WI38 (cell line): ENCODE measurements around the gene QRFP.

ENCODE experiments used
- H3K4me3 ChIP-seq: 2 replicates; pipeline ENCODE4 v1.5.1; 2011; ENCODE audit warnings: low read depth, mild to moderate bottlenecking, control low read depth, low read length
- TF ChIP-seq, protein P1 (sequence below): IDR thresholded peaks from 2 replicates; pipeline ENCODE4 v1.5.1; 2012; ENCODE audit warnings: low read depth, mild to moderate bottlenecking, control low read depth, low read length

Gene QRFP

DNA sequence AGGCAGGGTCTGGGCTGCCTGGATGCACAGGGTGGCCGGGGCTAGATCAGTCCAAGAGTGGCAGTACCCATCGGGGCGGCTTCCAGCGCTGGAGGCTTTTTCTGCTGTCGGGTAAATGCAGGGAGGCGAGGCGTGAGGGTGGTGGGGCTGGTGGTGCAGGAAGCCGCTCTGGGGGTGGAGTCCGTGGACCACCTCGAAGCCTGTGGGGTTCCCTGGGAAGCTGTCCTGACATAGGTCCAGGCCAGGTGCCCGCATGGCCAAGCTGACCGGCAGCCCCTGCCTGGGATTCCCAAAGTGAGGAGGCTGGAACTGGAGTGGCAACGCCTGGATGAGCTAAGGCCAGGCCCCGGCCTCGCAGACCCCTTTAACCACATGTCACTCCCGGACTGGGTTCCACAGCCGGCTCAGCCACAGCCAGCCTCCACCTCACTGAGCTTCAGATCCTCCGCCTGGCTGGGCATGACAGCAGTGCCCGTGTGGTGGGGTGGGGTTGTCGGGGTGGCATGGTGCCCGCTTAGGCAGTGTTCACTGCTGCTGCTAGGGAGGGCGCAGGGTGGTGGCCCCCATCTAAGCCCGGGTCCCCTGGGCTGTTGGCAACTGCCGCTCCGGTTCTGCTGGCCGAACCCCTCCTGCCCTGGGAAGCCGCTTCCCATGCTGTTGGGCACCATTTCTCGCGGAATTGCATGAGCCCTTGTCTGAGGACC, 1.4 kb upstream of the QRFP start:
- no peak overlapping the region for H3K4me3 ChIP-seq
- TF ChIP-seq, protein P1, sequence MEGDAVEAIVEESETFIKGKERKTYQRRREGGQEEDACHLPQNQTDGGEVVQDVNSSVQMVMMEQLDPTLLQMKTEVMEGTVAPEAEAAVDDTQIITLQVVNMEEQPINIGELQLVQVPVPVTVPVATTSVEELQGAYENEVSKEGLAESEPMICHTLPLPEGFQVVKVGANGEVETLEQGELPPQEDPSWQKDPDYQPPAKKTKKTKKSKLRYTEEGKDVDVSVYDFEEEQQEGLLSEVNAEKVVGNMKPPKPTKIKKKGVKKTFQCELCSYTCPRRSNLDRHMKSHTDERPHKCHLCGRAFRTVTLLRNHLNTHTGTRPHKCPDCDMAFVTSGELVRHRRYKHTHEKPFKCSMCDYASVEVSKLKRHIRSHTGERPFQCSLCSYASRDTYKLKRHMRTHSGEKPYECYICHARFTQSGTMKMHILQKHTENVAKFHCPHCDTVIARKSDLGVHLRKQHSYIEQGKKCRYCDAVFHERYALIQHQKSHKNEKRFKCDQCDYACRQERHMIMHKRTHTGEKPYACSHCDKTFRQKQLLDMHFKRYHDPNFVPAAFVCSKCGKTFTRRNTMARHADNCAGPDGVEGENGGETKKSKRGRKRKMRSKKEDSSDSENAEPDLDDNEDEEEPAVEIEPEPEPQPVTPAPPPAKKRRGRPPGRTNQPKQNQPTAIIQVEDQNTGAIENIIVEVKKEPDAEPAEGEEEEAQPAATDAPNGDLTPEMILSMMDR: no peak

DNA sequence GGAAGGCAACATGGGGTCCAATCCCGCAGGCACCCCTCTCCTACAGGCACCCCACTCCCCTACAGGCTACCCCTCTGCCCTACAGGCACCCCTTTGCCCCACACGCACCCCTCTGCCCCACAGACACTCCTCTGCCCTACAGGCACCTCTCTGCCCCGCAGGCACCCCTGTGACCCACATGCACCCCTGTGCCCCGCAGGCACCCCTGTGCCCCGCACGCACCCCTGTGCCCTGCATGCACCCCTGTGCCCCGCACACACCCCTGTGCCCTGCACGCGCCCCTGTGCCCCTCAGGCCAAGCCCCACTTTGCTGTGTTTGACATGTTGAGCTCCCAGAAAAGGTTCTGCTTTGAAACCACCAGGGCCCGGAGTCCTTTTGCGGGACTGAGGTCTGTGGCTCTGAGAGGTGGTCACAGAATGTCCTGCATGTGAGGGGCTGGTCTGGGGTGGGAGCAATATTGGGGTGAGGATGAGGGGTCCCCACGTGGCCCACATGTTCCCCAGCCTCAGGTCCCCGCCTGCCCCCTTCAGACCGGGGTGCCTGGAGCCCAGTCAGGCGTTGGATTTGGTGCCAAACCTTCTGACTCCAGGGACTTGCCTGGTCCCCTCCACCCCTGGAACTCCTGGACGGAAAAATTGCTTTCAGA, 616 bp upstream of the QRFP start:
- TF ChIP-seq, protein P1: no peak
- no peak overlapping the region for H3K4me3 ChIP-seq

DNA sequence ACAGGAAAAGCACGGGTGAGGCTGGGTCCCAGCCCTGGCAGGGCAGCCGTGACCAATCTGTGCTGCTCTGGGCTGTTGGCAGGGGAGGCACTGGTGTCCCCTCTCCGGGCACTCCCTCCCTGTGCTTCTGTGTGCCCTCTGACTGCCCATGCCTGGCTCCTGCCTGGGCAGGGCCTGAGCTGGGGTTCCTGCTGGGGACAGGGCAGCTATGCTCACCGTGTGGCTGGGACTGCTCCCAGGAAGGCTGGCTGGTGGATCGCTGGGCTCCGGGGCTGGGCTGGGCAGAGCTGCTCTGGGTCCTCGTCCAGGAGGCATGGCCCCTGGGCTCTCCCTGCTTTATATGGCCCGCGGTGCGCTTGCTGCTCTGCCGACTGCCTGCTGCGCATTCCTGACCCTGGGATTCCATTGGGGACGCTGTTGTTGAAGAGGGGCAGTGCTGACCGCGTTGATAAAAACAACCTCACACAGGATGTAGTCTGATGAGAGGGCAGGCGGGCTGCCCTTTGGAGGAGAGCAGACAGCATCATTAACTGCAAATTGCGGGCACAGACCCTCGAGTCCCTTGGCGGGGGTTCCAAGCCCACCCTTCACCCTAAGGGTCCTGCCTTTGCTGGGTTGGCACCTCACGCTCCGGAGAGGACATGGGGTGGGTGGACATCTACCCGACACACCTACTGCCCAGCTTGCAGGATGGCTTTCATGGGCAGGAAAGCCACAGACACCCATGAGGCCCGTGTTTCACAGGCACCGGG, 955 bp downstream of the QRFP start:
- TF ChIP-seq, protein P1: no peak
- no peak overlapping the region for H3K4me3 ChIP-seq

DNA sequence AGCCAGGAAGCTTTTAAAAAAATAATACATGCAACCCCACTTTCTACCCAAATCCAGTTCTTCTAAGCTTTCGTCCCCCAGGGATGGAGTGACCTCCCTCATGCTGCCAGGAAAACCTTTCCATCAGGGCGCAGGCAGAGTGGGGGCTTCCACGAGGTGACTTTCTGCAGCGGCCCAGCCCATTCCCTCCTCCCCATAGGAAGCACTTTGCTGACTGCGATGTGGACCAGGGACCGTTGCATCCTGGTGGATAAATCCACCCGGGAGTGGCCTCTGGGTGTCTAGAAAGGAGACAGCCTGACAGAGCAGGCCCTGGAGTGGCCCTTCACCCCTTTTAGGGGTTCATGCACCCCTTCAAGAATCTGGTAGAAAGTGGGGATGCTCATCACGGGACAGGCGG, 1.6 kb downstream of the QRFP start:
- no peak overlapping the region for H3K4me3 ChIP-seq
- TF ChIP-seq, protein P1: no peak

DNA sequence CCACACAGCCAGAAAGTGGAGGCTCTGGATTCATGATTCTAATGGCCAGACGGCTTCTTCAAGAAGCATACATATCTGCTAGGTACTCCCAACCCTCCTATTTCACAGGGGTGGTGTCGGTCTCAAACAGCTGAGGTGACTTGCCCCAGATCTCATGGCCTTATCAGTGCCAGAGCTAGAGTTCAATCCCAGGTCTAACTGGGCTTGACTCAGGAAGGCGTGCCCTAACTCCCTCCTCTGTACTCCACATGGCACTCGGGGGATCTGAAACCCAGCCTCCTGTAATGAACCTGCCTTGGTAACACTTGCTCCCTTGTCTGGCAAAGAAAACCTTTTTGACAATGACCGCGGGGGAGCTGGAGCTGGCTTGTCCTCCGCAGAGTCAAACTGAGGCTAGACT, 2.1 kb downstream of the QRFP start:
- TF ChIP-seq, protein P1: no peak
- no peak overlapping the region for H3K4me3 ChIP-seq

DNA sequence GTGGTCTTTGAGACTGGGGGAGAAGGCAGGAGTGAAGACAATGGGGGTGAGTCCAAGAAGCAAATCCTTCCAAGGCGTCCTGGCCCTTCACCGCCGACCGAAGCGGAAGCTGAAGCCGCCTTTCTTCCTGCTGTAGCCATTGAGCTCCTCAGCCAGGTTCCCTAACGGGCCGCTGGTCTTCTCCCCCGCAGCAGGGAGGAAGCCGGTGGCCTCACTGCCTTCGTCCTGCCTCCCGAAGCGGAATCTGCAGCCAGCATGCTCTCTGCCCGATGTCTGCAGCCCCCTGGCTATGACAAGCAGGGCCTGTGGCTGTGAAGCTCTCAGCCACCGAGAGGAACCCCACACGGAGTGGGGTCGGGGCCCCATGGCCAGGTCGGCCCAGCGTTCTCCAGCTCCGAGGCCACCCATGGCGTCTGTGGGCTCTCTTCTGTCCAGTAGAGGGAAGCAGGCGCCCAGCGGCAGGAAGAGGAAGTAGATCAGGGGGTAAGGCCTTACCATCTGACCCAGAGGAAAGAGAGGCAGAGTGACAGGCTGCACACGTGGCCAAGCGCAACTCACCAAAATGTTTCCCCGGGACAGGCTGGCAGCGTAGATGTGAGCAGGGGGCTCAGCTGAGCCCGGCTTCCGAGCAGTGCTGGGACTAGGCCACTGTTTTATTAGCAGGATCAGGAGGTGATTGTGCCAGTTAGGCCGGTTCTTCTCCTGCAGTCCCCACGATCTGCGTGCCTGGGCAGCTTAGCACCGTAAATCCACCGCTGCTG, 3.1 kb downstream of the QRFP start:
- H3K4me3 ChIP-seq: no peak overlapping the region
- TF ChIP-seq, protein P1: no peak
